HG03159 (cell line): ENCODE data around the gene TRIM26.
"Not testable (repeated sequence)": the region's sequence is repeated elsewhere in the genome, so short reads cannot be mapped to it uniquely, and the experiment has no call there.

Experiments used
- ATAC-seq: cut with Tn5 transposase; IDR thresholded peaks from one replicate; pipeline ENCODE4 v1.9.1; 2021; ENCODE audit warnings: mild to moderate bottlenecking, moderate library complexity; ENCODE audit not compliant: unreplicated experiment

Gene TRIM26

GRCh38 chr6:30172681-30173080 is 40.5 kb downstream of the TRIM26 start:
- no peak for ATAC-seq

GRCh38 chr6:30171677-30172471 is 41.3 kb downstream of the TRIM26 start:
- ATAC-seq, result no peak

GRCh38 chr6:30169658-30170614 is 43.3 kb downstream of the TRIM26 start:
- no peak for ATAC-seq

- no peak for ATAC-seq
Measured at GRCh38 chr6:30168741-30169140, 44.5 kb downstream of the TRIM26 start.

GRCh38 chr6:30167101-30167500 is 46.1 kb downstream of the TRIM26 start:
- ATAC-seq, result no peak

GRCh38 chr6:30165238-30165637 is 48.0 kb downstream of the TRIM26 start:
- ATAC-seq, result not testable (repeated sequence)

- no peak for ATAC-seq
Measured at GRCh38 chr6:30164714-30165113, 48.5 kb downstream of the TRIM26 start.

- no peak for ATAC-seq
Measured at GRCh38 chr6:30163918-30164654, 49.1 kb downstream of the TRIM26 start.

GRCh38 chr6:30163090-30163917 is 49.9 kb downstream of the TRIM26 start, which contains the start of gene TRIM15:
TSS of gene TRIM15 (plus strand) at chr6:30163546. CDS start at chr6:30163685, 139 bp downstream.
- ATAC-seq, result no peak

GRCh38 chr6:30162265-30163089 is 50.7 kb downstream of the TRIM26 start:
- ATAC-seq, result no peak

GRCh38 chr6:30160785-30161531 is 52.2 kb downstream of the TRIM26 start, which contains the start of gene TRIM10:
TSS of gene TRIM10 (minus strand) at chr6:30161211. CDS start at chr6:30160858, 353 bp downstream.
- no peak for ATAC-seq

GRCh38 chr6:30160008-30160784 is 53.0 kb downstream of the TRIM26 start:
- ATAC-seq, result no peak

GRCh38 chr6:30158475-30159040 is 54.6 kb downstream of the TRIM26 start:
- no peak for ATAC-seq

GRCh38 chr6:30157999-30158398 is 55.2 kb downstream of the TRIM26 start:
- ATAC-seq, result no peak

GRCh38 chr6:30157581-30157980 is 55.6 kb downstream of the TRIM26 start:
- no peak for ATAC-seq

- ATAC-seq, result no peak
Measured at GRCh38 chr6:30156774-30157173, 56.4 kb downstream of the TRIM26 start.

GRCh38 chr6:30156262-30156599 is 57.0 kb downstream of the TRIM26 start:
- ATAC-seq, result no peak
